ENCODE data around the gene FARP1.

- TF ChIP-seq POLR2AphosphoS5 (IDR thresholded peaks at IDR 0.05; ENCODE audit: borderline replicate concordance, low read depth, low read length) = no peak
- TF ChIP-seq EZH2 (IDR thresholded peaks at IDR 0.05) = no peak
- TF ChIP-seq FOXP2 (optimal IDR thresholded peaks at IDR 0.05; ENCODE audit: control extremely low read depth, extremely low read length, insufficient read depth) = no peak
These were observed 263.5 kb downstream of the FARP1 start for GRCh38 chr13:98406427-98406826.

Measured in SK-N-MC (cell line).